GM12878 (cell line): ENCODE data around the gene CDKN2AIPNL. TPM values are rescaled to one million over a fixed set of nuclear protein-coding genes. Genes with fewer than 3 reads are reported as not detected.
A peak's percentile ranks its signal among the peaks of the same experiment; 100 is the strongest.

Source experiments
- ASH2L ChIP-seq: fragments of 300-600, 200-600 bp; sonication (generic); IDR thresholded peaks from 2 replicates; pipeline ENCODE4 v1.6.1; 2017; ENCODE audit warnings: low read depth, mild to moderate bottlenecking, borderline replicate concordance
- BACH1 ChIP-seq: fragments of 450-650 bp; IDR thresholded peaks from 2 replicates; pipeline ENCODE4 v1.6.1; 2017; ENCODE audit warnings: mild to moderate bottlenecking, borderline replicate concordance
- BRCA1 ChIP-seq: IDR thresholded peaks from 2 replicates; pipeline ENCODE4 v1.6.1; 2011; ENCODE audit warnings: low read depth, low read length, improper control_type of control experiment
- FOS ChIP-seq: IDR thresholded peaks from 3 replicates; pipeline ENCODE4 v1.6.1; 2011; ENCODE audit warnings: borderline replicate concordance; ENCODE audit not compliant: insufficient read length; ENCODE audit errors: extremely low read depth
- HCFC1 ChIP-seq: fragments of 150-350 bp; IDR thresholded peaks from 2 replicates; pipeline ENCODE4 v1.6.1; 2014; ENCODE audit warnings: low read length
- JUND ChIP-seq: IDR thresholded peaks from 2 replicates; pipeline ENCODE4 v1.6.1; 2012; ENCODE audit warnings: low read depth, mild to moderate bottlenecking, low read length, improper control_type of control experiment, moderate library complexity
- KAT2A ChIP-seq: conservative IDR thresholded peaks from 2 replicates; pipeline ENCODE4 v1.6.1; 2011; ENCODE audit warnings: low read depth, low read length; ENCODE audit not compliant: control insufficient read depth
- MEF2A ChIP-seq: IDR thresholded peaks from 2 replicates; pipeline ENCODE4 v1.6.1; 2011; ENCODE audit warnings: low read depth, mild to moderate bottlenecking, low read length, moderate library complexity; ENCODE audit not compliant: insufficient read depth
- NBN ChIP-seq: fragments of 450-650 bp; IDR thresholded peaks from 2 replicates; pipeline ENCODE4 v1.6.1; 2016
- NFXL1 ChIP-seq: fragments of 450-650 bp; IDR thresholded peaks from 2 replicates; pipeline ENCODE4 v1.6.1; 2017; ENCODE audit warnings: antibody characterized with exemption, mild to moderate bottlenecking, borderline replicate concordance
- NKRF ChIP-seq: fragments of 450-650 bp; conservative IDR thresholded peaks from 2 replicates; pipeline ENCODE4 v1.6.1; 2017; ENCODE audit warnings: mild to moderate bottlenecking, moderate library complexity
- NRF1 ChIP-seq: conservative IDR thresholded peaks from 2 replicates; pipeline ENCODE4 v1.6.1; 2011; ENCODE audit warnings: mild to moderate bottlenecking, low read depth, low read length, improper control_type of control experiment
- POU2F2 ChIP-seq: IDR thresholded peaks from 3 replicates; pipeline ENCODE4 v1.6.1; 2011; ENCODE audit warnings: low read depth, mild to moderate bottlenecking, low read length, borderline replicate concordance
- SIX5 ChIP-seq: IDR thresholded peaks from 2 replicates; pipeline ENCODE4 v1.6.1; 2011; ENCODE audit warnings: mild to moderate bottlenecking, low read depth, low read length, moderate library complexity; ENCODE audit not compliant: severe bottlenecking
- TCF3 ChIP-seq: IDR thresholded peaks from 2 replicates; pipeline ENCODE4 v1.6.1; 2012; ENCODE audit warnings: low read depth, mild to moderate bottlenecking, low read length, borderline replicate concordance; ENCODE audit not compliant: insufficient read depth
- ZBED1 ChIP-seq: IDR thresholded peaks from 2 replicates; pipeline ENCODE4 v1.6.1; 2016; ENCODE audit warnings: borderline replicate concordance
- polyA plus RNA-seq, 11 experiments: library from polyadenylated mRNA; depleted of rRNA in 4 of 11; unstranded in 6 of 11; stranded (reverse) in 5 of 11; fragments of >200 nt; fragmentation: Nextera tagmentation in 4 of 11; fragmentation: Illumina TruSeq in 1 of 11; extraction: Ambion mirVana in 4 of 11; extraction: Trizol in 1 of 11; gene quantifications; 1 replicate in 1 of 11; 2 replicates in 10 of 11; pipeline versions ENCODE4 v1.2.1 to v1.2.3, GENCODE V29; 2011 to 2016; ENCODE audit warnings: inconsistent platforms in 2 of 11, missing spikeins in 2 of 11, low read depth in 1 of 11
- total RNA-seq, 4 experiments: library from RNA; depleted of rRNA in 3 of 4; stranded (reverse); fragments of >200 nt in 3 of 4; fragmentation: Illumina TruSeq in 1 of 4; extraction: Trizol in 1 of 4; gene quantifications; 2 replicates each; pipeline versions ENCODE4 v1.2.1 to v1.2.3, GENCODE V29; 2013 to 2021
- TF ChIP-seq, protein P1 (sequence below): fragments of 450-650 bp; IDR thresholded peaks from 2 replicates; pipeline ENCODE4 v1.6.1; 2017; ENCODE audit warnings: mild to moderate bottlenecking
- TF ChIP-seq, protein P2 (sequence below): IDR thresholded peaks from 2 replicates; pipeline ENCODE4 v1.6.1; 2012; ENCODE audit warnings: mild to moderate bottlenecking, low read depth, low read length
- TF ChIP-seq, protein P3 (sequence below): IDR thresholded peaks from 2 replicates; pipeline ENCODE4 v1.6.1; 2011; ENCODE audit warnings: mild to moderate bottlenecking, low read depth, low read length, moderate library complexity; ENCODE audit not compliant: insufficient replicate concordance

CDKN2AIPNL gene
- total and polyA plus RNA-seq, 10 of the 15 experiments (the other 5 are each of a cell fraction or from before 2014, with no cell fraction given) = 23.5 to 72.0 (median 36.6) TPM

GRCh38 chr5:134411546-134412266, at the start of gene CDKN2AIPNL (continued):
- TF ChIP-seq POU2F2 = peak; percentile 77; the same call in 2 of the 3 replicates
- peak; percentile 73; the same call in 1 of the 2 replicates for TF ChIP-seq BACH1
- no peak for TF ChIP-seq ASH2L
- TF ChIP-seq ZBED1 = no peak
- TF ChIP-seq HCFC1 = peak; percentile 78
- peak; percentile 37 for TF ChIP-seq SIX5
- TF ChIP-seq, protein P1, sequence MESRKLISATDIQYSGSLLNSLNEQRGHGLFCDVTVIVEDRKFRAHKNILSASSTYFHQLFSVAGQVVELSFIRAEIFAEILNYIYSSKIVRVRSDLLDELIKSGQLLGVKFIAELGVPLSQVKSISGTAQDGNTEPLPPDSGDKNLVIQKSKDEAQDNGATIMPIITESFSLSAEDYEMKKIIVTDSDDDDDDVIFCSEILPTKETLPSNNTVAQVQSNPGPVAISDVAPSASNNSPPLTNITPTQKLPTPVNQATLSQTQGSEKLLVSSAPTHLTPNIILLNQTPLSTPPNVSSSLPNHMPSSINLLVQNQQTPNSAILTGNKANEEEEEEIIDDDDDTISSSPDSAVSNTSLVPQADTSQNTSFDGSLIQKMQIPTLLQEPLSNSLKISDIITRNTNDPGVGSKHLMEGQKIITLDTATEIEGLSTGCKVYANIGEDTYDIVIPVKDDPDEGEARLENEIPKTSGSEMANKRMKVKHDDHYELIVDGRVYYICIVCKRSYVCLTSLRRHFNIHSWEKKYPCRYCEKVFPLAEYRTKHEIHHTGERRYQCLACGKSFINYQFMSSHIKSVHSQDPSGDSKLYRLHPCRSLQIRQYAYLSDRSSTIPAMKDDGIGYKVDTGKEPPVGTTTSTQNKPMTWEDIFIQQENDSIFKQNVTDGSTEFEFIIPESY = no peak
- TF ChIP-seq MEF2A = peak; percentile 74
- TF ChIP-seq NRF1 = no peak; the same call in 1 of the 2 replicates
- TF ChIP-seq, protein P2, sequence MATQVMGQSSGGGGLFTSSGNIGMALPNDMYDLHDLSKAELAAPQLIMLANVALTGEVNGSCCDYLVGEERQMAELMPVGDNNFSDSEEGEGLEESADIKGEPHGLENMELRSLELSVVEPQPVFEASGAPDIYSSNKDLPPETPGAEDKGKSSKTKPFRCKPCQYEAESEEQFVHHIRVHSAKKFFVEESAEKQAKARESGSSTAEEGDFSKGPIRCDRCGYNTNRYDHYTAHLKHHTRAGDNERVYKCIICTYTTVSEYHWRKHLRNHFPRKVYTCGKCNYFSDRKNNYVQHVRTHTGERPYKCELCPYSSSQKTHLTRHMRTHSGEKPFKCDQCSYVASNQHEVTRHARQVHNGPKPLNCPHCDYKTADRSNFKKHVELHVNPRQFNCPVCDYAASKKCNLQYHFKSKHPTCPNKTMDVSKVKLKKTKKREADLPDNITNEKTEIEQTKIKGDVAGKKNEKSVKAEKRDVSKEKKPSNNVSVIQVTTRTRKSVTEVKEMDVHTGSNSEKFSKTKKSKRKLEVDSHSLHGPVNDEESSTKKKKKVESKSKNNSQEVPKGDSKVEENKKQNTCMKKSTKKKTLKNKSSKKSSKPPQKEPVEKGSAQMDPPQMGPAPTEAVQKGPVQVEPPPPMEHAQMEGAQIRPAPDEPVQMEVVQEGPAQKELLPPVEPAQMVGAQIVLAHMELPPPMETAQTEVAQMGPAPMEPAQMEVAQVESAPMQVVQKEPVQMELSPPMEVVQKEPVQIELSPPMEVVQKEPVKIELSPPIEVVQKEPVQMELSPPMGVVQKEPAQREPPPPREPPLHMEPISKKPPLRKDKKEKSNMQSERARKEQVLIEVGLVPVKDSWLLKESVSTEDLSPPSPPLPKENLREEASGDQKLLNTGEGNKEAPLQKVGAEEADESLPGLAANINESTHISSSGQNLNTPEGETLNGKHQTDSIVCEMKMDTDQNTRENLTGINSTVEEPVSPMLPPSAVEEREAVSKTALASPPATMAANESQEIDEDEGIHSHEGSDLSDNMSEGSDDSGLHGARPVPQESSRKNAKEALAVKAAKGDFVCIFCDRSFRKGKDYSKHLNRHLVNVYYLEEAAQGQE = 0 out of 2 replicates have a peak, but pooled peaks have one; percentile 46
- no peak for TF ChIP-seq NFXL1
- no peak for TF ChIP-seq FOS
- peak; percentile 69; the same call in 1 of the 2 replicates for TF ChIP-seq NBN
- TF ChIP-seq NKRF = peak; percentile 93; the same call in 1 of the 2 replicates
- TF ChIP-seq KAT2A = no peak
- TF ChIP-seq TCF3 = 0 out of 2 replicates have a peak, but pooled peaks have one; percentile 56
- TF ChIP-seq, protein P3, sequence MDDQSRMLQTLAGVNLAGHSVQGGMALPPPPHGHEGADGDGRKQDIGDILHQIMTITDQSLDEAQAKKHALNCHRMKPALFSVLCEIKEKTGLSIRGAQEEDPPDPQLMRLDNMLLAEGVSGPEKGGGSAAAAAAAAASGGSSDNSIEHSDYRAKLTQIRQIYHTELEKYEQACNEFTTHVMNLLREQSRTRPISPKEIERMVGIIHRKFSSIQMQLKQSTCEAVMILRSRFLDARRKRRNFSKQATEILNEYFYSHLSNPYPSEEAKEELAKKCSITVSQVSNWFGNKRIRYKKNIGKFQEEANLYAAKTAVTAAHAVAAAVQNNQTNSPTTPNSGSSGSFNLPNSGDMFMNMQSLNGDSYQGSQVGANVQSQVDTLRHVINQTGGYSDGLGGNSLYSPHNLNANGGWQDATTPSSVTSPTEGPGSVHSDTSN = no peak
- no peak for TF ChIP-seq JUND
- TF ChIP-seq BRCA1 = no peak
